ENCODE data around the gene ZNF217.
"Not testable (repeated sequence)": the region's sequence is repeated elsewhere in the genome, so short reads cannot be mapped to it uniquely, and the experiment has no call there.

The ZNF217 gene

GRCh38 chr20:53583660-53584549 lies 9.7 kb downstream of the ZNF217 start:
- DNase-seq (ENCODE audit: low read depth): not testable (repeated sequence)

- DNase-seq (ENCODE audit: low read depth): peak; percentile 97
Observed at GRCh38 chr20:53582574-53583351, 10.9 kb downstream of the ZNF217 start.

GRCh38 chr20:53582251-53582570 lies 11.4 kb downstream of the ZNF217 start:
- DNase-seq (ENCODE audit: low read depth): no peak

GRCh38 chr20:53581444-53582250 lies 12.0 kb downstream of the ZNF217 start:
- no peak for DNase-seq (ENCODE audit: low read depth)

GRCh38 chr20:53580376-53581111 lies 13.1 kb downstream of the ZNF217 start:
- DNase-seq (ENCODE audit: low read depth): no peak

GRCh38 chr20:53579581-53580375 lies 13.9 kb downstream of the ZNF217 start:
- DNase-seq (ENCODE audit: low read depth): no peak

GRCh38 chr20:53579266-53579580 lies 14.4 kb downstream of the ZNF217 start:
- peak; percentile 68 for DNase-seq (ENCODE audit: low read depth)

GRCh38 chr20:53578492-53579222 lies 15.0 kb downstream of the ZNF217 start:
- DNase-seq (ENCODE audit: low read depth): peak; percentile 88

- DNase-seq (ENCODE audit: low read depth): no peak
Observed at GRCh38 chr20:53576586-53577318, 16.9 kb downstream of the ZNF217 start.

- DNase-seq (ENCODE audit: low read depth): no peak
Observed at GRCh38 chr20:53576195-53576580, 17.5 kb downstream of the ZNF217 start.

- DNase-seq (ENCODE audit: low read depth): no peak
Observed at GRCh38 chr20:53575481-53576194, 18.0 kb downstream of the ZNF217 start.

GRCh38 chr20:53574819-53575218 lies 18.8 kb downstream of the ZNF217 start:
- DNase-seq (ENCODE audit: low read depth): no peak

GRCh38 chr20:53574259-53574789 lies 19.3 kb downstream of the ZNF217 start:
- DNase-seq (ENCODE audit: low read depth): no peak

GRCh38 chr20:53571555-53572286 lies 21.9 kb downstream of the ZNF217 start:
- DNase-seq (ENCODE audit: low read depth): no peak

GRCh38 chr20:53570446-53571276 lies 23.0 kb downstream of the ZNF217 start:
- no peak for DNase-seq (ENCODE audit: low read depth)

- DNase-seq (ENCODE audit: low read depth): no peak
Observed at GRCh38 chr20:53569606-53570307, 23.9 kb downstream of the ZNF217 start.

Measured in stromal cell of bone marrow (primary cell).